ENCODE results near the gene ZNF22. TPM values are rescaled to one million over a fixed set of nuclear protein-coding genes. Genes with fewer than 3 reads are reported as not detected.

Gene ZNF22
- total and polyA plus RNA-seq, 2 of the 8 experiments (the other 6 are each of a cell fraction or from before 2014, with no cell fraction given) = 18.2 to 45.2 TPM

DNA sequence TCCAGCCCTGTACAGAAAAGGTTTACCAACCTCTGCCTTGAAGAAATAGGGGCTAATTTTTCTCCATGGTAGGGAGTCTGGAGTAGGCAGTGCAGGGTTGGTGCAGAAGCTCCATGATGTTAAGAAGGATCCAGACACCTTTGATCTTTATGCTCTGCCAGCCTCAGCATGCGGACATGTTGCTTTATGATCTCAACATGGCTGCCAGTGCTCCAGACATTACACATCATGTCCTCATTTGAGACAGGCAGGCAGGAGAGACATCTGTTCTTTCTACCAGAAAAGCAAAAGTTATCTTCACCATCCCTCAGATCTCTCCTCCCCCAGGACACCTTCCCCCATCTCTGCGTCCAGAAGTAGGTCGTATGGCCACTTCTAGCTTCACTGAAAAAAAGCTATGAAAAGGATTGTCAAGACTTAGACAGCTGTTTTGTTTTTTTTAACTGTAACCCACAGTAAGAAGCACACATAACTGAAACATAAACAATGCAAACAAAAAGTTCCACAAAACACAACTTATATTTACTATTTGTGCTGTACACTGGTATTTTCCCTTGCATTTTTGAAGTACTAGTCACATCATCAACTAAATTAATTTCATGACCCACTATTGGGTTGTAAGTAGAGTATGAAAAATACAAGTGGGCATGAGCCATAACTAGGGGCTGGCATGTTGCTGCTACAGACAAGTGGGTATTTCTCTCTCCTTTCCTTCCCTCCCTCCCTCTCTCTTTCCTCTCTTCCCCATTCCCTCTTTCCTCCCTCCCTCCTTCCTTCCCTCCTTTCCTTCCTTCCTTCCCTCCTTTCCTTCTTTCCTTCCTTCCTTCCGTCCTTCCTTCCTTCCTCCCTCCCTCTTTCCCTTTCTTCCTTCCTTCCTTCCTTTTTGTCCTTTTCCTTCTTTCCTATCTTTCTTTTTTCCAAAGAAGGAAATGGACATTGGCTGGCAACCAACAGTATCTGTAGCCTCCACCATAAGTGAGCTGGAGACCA, 43.7 kb upstream of the ZNF22 start:
- Histone ChIP-seq H3K79me1 (ENCODE audit: low read depth, low read length) (no peaks in the 10 kb centered on the region), H3K23ac (ENCODE audit: insufficient read length) (no peak overlapping the region), H2BK15ac (ENCODE audit: low read length) (no peak overlapping the region), H3K56ac (replicated peaks; ENCODE audit: insufficient read length, low read depth, low read length) (no peak overlapping the region), H3K4me1 (replicated peaks in 1 of 4; ENCODE audit: control insufficient read depth in 3 of 4, insufficient read depth in 4 of 4, low read length in 3 of 4) (peaks cover 4 to 18% (median 10%) of the 10 kb centered on the region in 4 experiments), H2BK20ac (ENCODE audit: low read length) (no peak overlapping the region), H3K14ac (ENCODE audit: insufficient read length) (no peak overlapping the region), H3K4ac (replicated peaks; ENCODE audit: insufficient read length, low read depth, low read length) (no peak overlapping the region), H3K9ac (replicated peaks in 1 of 4; ENCODE audit: extremely low read depth in 1 of 4, low read depth in 3 of 4, low read length in 3 of 4) (no peak overlapping the region), H4K20me1 (replicated peaks in 1 of 2; ENCODE audit: control insufficient read depth in 1 of 2, insufficient read depth in 2 of 2, low read length in 2 of 2) (no peaks in the 10 kb centered on the region), H3K27me3 (replicated peaks in 1 of 4; ENCODE audit: control insufficient read depth in 3 of 4, extremely low read depth in 1 of 4, insufficient read depth in 3 of 4, low read length in 3 of 4) (peaks cover 0 to 7% (median 3%) of the 10 kb centered on the region in 4 experiments; a peak in 4 of 7 replicates), H3K79me2 (ENCODE audit: control insufficient read depth in 1 of 2, insufficient read depth in 2 of 2, low read length in 2 of 2) (no peaks in the 10 kb centered on the region), H2BK120ac (replicated peaks; ENCODE audit: low read depth, low read length) (no peak overlapping the region), H2BK12ac (ENCODE audit: low read depth, low read length) (no peak overlapping the region), H2AK5ac (ENCODE audit: low read depth, low read length) (no peak overlapping the region), H4K91ac (replicated peaks; ENCODE audit: insufficient read length, low read length) (no peak overlapping the region), H3K18ac (ENCODE audit: extremely low read depth, low read length) (no peak overlapping the region), H2AFZ (ENCODE audit: low read length) (no peak overlapping the region), H3K4me3 (ENCODE audit: extremely low read depth in 1 of 4, insufficient read depth in 2 of 4, low read depth in 3 of 4, low read length in 4 of 4) (no peak overlapping the region), H3K23me2 (ENCODE audit: low read depth, low read length) (peaks cover 8% of the 10 kb centered on the region), H2BK5ac (ENCODE audit: low read depth, low read length) (no peak overlapping the region), H4K8ac (ENCODE audit: extremely low read depth, insufficient read depth, low read length) (no peak overlapping the region), H3K9me3 (ENCODE audit: insufficient read depth in 2 of 2, low read depth in 1 of 2, low read length in 1 of 2) (no peaks in the 10 kb centered on the region), H3K4me2 (ENCODE audit: insufficient read depth in 1 of 2, low read depth in 2 of 2, low read length in 2 of 2) (no peak overlapping the region), H3K36me3 (ENCODE audit: control insufficient read depth in 2 of 4, insufficient read depth in 4 of 4, low read length in 3 of 4) (no peaks in the 10 kb centered on the region), H3K27ac (ENCODE audit: low read depth, low read length) (no peak overlapping the region), H4K5ac (ENCODE audit: insufficient read length, low read depth, low read length) (no peak overlapping the region)
- no peak for TF ChIP-seq BCL11A (IDR thresholded peaks at IDR 0.05; ENCODE audit: low read depth in 2 of 2, low read length in 2 of 2)
- no peak for TF ChIP-seq SP2 (IDR thresholded peaks at IDR 0.05; ENCODE audit: low read length)
- TF ChIP-seq, protein P1, sequence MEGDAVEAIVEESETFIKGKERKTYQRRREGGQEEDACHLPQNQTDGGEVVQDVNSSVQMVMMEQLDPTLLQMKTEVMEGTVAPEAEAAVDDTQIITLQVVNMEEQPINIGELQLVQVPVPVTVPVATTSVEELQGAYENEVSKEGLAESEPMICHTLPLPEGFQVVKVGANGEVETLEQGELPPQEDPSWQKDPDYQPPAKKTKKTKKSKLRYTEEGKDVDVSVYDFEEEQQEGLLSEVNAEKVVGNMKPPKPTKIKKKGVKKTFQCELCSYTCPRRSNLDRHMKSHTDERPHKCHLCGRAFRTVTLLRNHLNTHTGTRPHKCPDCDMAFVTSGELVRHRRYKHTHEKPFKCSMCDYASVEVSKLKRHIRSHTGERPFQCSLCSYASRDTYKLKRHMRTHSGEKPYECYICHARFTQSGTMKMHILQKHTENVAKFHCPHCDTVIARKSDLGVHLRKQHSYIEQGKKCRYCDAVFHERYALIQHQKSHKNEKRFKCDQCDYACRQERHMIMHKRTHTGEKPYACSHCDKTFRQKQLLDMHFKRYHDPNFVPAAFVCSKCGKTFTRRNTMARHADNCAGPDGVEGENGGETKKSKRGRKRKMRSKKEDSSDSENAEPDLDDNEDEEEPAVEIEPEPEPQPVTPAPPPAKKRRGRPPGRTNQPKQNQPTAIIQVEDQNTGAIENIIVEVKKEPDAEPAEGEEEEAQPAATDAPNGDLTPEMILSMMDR (IDR thresholded peaks at IDR 0.05; ENCODE audit: control extremely low read depth in 1 of 3, insufficient read depth in 1 of 3, low read depth in 1 of 3, low read length in 3 of 3) = no peak
- TF ChIP-seq KDM1A (IDR thresholded peaks at IDR 0.05; ENCODE audit: borderline replicate concordance, low read length) = no peak
- TF ChIP-seq SP1 (IDR thresholded peaks at IDR 0.05; ENCODE audit: low read depth, low read length) = no peak
- DNase-seq (ENCODE audit: low read depth in 1 of 2, low spot score in 2 of 2) = no peak
- CTCF ChIA-PET (ENCODE audit: partially characterized antibody) = interaction anchor here (0.6 to 13.4 kb wide), 6 partner anchors 9 to 51 kb away, joined by 3 to 143 read pairs (median 3); no protein-coding TSS in a partner anchor
- no peak for FAIRE-seq
- WGBS, 2 experiments (ENCODE audit: extremely low coverage in 1 of 2, insufficient coverage in 1 of 2, insufficient read length in 1 of 2, insufficient replicate concordance in 2 of 2, low coverage in 1 of 2, low lambda C conversion rate in 2 of 2, missing lambda C conversion rate in 1 of 2) = 79% methylated on average over 4 of the region's 4 CpGs; no CpG with 5 or more reads in 1 of the 2 experiments
- POLR2A ChIA-PET (ENCODE audit: partially characterized antibody) = interaction anchor here (0.7 to 1.6 kb wide), 2 partner anchors 19 to 22 kb away, joined by 3 to 5 read pairs; partner anchors contain the start of gene DEPP1
